Endothelial cell of umbilical vein (primary cell): ENCODE results near the gene CAMK2D. TPM values are rescaled to one million over a fixed set of nuclear protein-coding genes. Genes with fewer than 3 reads are reported as not detected.

Source experiments
- BruUV-seq: library from RNA; stranded (reverse); fragments of 400-500 nt; replicated peaks from 2 replicates; lab custom pipeline; 2021; lab: Mats Ljungman, UMichigan
- CTCF ChIA-PET: fragments of 300-600, 350-600 bp; sonication (Branson Sonifier 250); formaldehyde crosslinking; loops from one replicate; lab custom pipeline; 2021; ENCODE audit warnings: antibody characterized with exemption, inconsistent platforms; lab: Charles Lee
- POLR2A ChIA-PET: fragments of 300-600, 350-600 bp; sonication (Branson Sonifier 250); formaldehyde crosslinking; loops from one replicate; lab custom pipeline; 2021; ENCODE audit warnings: antibody characterized with exemption, inconsistent platforms; lab: Charles Lee
- DNase-seq: peaks from one replicate; pipeline ENCODE4 v3.0.0-alpha.2; 2011; ENCODE audit warnings: low read depth, low spot score
- FAIRE-seq: peaks from 2 replicates; lab custom pipeline; 2011; peaks lifted over from hg19 to GRCh38; lab: Jason Lieb, UNC
- H2AFZ ChIP-seq: 2 replicates; pipeline ENCODE4 v1.6.0; 2012; ENCODE audit warnings: low read depth, low read length, control low read depth, inconsistent platforms
- H3K27ac ChIP-seq: 2 replicates; pipeline ENCODE4 v1.5.1; 2011; ENCODE audit warnings: low read depth, mild to moderate bottlenecking, control low read depth, low read length, moderate library complexity; ENCODE audit not compliant: insufficient read depth
- H3K27me3 ChIP-seq, 2 experiments: 2 replicates each; pipeline versions ENCODE4 v1.6.0 to v1.6.1; 2011; ENCODE audit warnings: low read length in 2 of 2, mixed read lengths in 1 of 2; ENCODE audit not compliant: control insufficient read depth in 2 of 2, insufficient read depth in 2 of 2
- H3K36me3 ChIP-seq, 2 experiments: 2 replicates in 1 of 2; 3 replicates in 1 of 2; pipeline ENCODE4 v1.5.1; 2011; ENCODE audit warnings: low read length in 2 of 2, mild to moderate bottlenecking in 1 of 2, moderate library complexity in 1 of 2; ENCODE audit not compliant: control insufficient read depth in 2 of 2, insufficient read depth in 2 of 2; ENCODE audit errors: extremely low read depth in 1 of 2
- H3K4me1 ChIP-seq: 3 replicates; pipeline ENCODE4 v1.5.1; 2011; ENCODE audit warnings: mild to moderate bottlenecking, low read length; ENCODE audit not compliant: control insufficient read depth, insufficient read depth; ENCODE audit errors: extremely low read depth
- H3K4me2 ChIP-seq: 2 replicates; pipeline ENCODE4 v1.6.1; 2011; ENCODE audit warnings: low read length, control low read depth, mixed read lengths; ENCODE audit not compliant: insufficient read depth
- H3K4me3 ChIP-seq, 3 experiments: fragments of 200-600 bp in 1 of 3; sonication (generic), shearing (Covaris generic) in 1 of 3; replicated peaks in 1 of 3; 2 replicates each; pipeline ENCODE4 v1.5.1; 2011 to 2016; ENCODE audit warnings: control low read depth in 3 of 3, low read length in 3 of 3, mild to moderate bottlenecking in 2 of 3, inconsistent platforms in 1 of 3, low read depth in 1 of 3, moderate library complexity in 1 of 3; ENCODE audit not compliant: insufficient read depth in 1 of 3
- H3K79me2 ChIP-seq: 2 replicates; pipeline ENCODE4 v1.6.0; 2012; ENCODE audit warnings: low read length, inconsistent platforms; ENCODE audit not compliant: control insufficient read depth, insufficient read depth
- H3K9ac ChIP-seq: replicated peaks from 2 replicates; pipeline ENCODE3; 2011; ENCODE audit warnings: low read length, control low read depth; ENCODE audit not compliant: insufficient read depth; ENCODE audit errors: extremely low read depth
- H3K9me1 ChIP-seq: replicated peaks from 3 replicates; pipeline ENCODE4 v1.6.0; 2011; ENCODE audit warnings: mild to moderate bottlenecking, low read length; ENCODE audit not compliant: control insufficient read depth, insufficient read depth; ENCODE audit errors: extremely low read depth
- H3K9me3 ChIP-seq: replicated peaks from 2 replicates; pipeline ENCODE4 v1.5.1; 2012; ENCODE audit warnings: low read length, inconsistent platforms; ENCODE audit not compliant: control insufficient read depth, insufficient read depth
- H4K20me1 ChIP-seq: replicated peaks from 2 replicates; pipeline ENCODE3; 2011; ENCODE audit warnings: mild to moderate bottlenecking, low read length; ENCODE audit not compliant: control insufficient read depth, insufficient read depth; ENCODE audit errors: extremely low read depth
- EZH2 ChIP-seq: IDR thresholded peaks from 2 replicates; pipeline ENCODE4 v1.6.1; 2012; ENCODE audit warnings: borderline replicate concordance, low read depth, mild to moderate bottlenecking, moderate library complexity, low read length, inconsistent platforms; ENCODE audit not compliant: severe bottlenecking
- FOS ChIP-seq: IDR thresholded peaks from 2 replicates; pipeline ENCODE4 v1.6.1; 2011; ENCODE audit warnings: mild to moderate bottlenecking, low read length, moderate library complexity, borderline replicate concordance; ENCODE audit not compliant: insufficient read depth
- JUN ChIP-seq: IDR thresholded peaks from 2 replicates; pipeline ENCODE4 v1.6.1; 2011; ENCODE audit warnings: borderline replicate concordance, low read depth; ENCODE audit not compliant: insufficient read length, insufficient read depth
- dilution Hi-C: fragments of 300-500 bp; cut with MboI; formaldehyde crosslinking; loops from one replicate; pipeline ENCODE4 v1.15.0; 2019; ENCODE audit warnings: low sequenced_read_pairs; ENCODE audit not compliant: extremely low pct_ligation_motif_present
- intact Hi-C: fragments of 100-400 bp; cut with micrococcal nuclease; formaldehyde crosslinking; loops from one replicate; pipeline ENCODE4 v1.10.0; 2022
- polyA plus RNA-seq, 4 experiments: library from polyadenylated mRNA; depleted of rRNA in 3 of 4; stranded (reverse) in 3 of 4; unstranded in 1 of 4; fragments of >200 nt; gene quantifications; 2 replicates each; pipeline versions ENCODE4 v1.2.1 to v1.2.3, GENCODE V29; 2011 to 2012; ENCODE audit warnings: missing spikeins in 1 of 4
- total RNA-seq: library from RNA; stranded (reverse); gene quantifications from 2 replicates; pipeline ENCODE4 v1.2.3, GENCODE V29; 2021
- TF ChIP-seq, protein P1 (sequence below), 2 donors: IDR thresholded peaks; 1 replicate in 1 of 2; 2 replicates in 1 of 2; pipeline ENCODE4 v1.5.1; 2011; ENCODE audit warnings: low read length in 2 of 2, mild to moderate bottlenecking in 2 of 2, moderate library complexity in 2 of 2, control low read depth in 1 of 2, inconsistent platforms in 1 of 2, low read depth in 1 of 2; ENCODE audit not compliant: insufficient read depth in 1 of 2; ENCODE audit errors: extremely low read depth in 1 of 2

CAMK2D gene
- total and polyA plus RNA-seq, 2 donors (not counting 3 experiments of a cell fraction or from before 2014, with no cell fraction given) = 10.4 to 30.7 TPM

DNA sequence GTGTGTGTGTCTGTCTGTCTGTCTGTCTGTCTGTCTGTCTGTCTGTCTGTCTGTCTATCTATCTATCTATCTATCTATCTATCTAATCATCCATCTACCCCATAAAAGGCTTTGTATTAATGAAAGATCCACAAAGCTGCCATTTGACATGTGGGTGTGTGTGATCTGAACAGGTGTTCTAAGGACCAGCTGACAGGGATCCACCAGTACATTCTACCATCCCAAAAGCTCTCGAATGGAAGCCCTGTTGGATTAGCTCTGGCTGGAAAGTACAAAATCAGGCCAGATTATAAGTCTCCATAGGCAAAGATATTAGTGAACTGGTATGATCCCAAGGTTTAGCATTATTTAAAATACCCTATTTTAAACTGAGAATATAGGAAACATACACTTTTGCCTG is 299.3 kb downstream of the CAMK2D start:
- no peak for DNase-seq
- Histone ChIP-seq H3K4me2 (no peak overlapping the region), H3K79me2 (no peaks in the 10 kb centered on the region), H3K27me3 (no peaks in the 10 kb centered on the region), H3K9me3 (no peaks in the 10 kb centered on the region), H2AFZ (no peak overlapping the region), H3K9me1 (no peaks in the 10 kb centered on the region), H3K4me1 (peaks cover 8% of the 10 kb centered on the region), H3K36me3 (peaks cover 0 to 3% of the 10 kb centered on the region in 2 experiments), H3K9ac (no peak overlapping the region), H3K4me3 (no peak overlapping the region), H3K27ac (no peak overlapping the region), H4K20me1 (no peaks in the 10 kb centered on the region)
- no TSS peak for BruUV-seq
- no peak for FAIRE-seq
- POLR2A ChIA-PET = interaction anchor here (0.7 to 0.9 kb wide), 2 partner anchors 9 to 19 kb away, joined by 3 to 5 read pairs; no protein-coding TSS in a partner anchor
- intact Hi-C loops = loop anchor here (10.0 kb wide), 1 partner anchor 613 kb away; no protein-coding TSS in a partner anchor
- CTCF ChIA-PET = no interaction called here
- TF ChIP-seq FOS = no peak
- TF ChIP-seq JUN = no peak
- TF ChIP-seq EZH2 = no peak
- dilution Hi-C loops = no loop called here

DNA sequence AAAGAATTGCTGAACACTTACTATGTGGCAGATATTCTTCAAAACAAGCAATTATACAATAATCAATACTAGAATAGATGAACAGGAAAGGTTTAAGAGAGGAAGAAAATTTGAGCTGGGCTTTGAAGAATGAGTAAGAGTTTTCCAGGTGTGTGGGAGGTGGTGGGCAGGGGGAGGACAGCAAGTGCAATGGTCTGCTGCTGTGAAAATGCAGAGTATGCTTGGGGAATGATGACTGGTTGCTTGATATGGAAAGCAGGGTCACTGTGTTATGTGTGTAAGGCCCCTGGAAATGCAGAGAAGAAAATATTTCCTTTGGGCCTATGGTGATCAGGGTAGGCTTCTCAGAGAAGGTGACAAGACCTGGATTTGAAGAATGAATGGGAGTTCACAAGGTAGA is 300.3 kb downstream of the CAMK2D start:
- Histone ChIP-seq H3K4me2 (no peak overlapping the region), H3K9me3 (no peaks in the 10 kb centered on the region), H3K4me1 (no peaks in the 10 kb centered on the region), H3K9ac (no peak overlapping the region), H3K36me3 (peaks cover 0 to 3% of the 10 kb centered on the region in 2 experiments), H3K27ac (no peak overlapping the region), H3K4me3 (no peak overlapping the region), H3K9me1 (no peaks in the 10 kb centered on the region), H4K20me1 (no peaks in the 10 kb centered on the region), H2AFZ (no peak overlapping the region), H3K27me3 (no peaks in the 10 kb centered on the region), H3K79me2 (no peaks in the 10 kb centered on the region)
- CTCF ChIA-PET = no interaction called here
- intact Hi-C loops = loop anchor here (10.0 kb wide), 1 partner anchor 614 kb away; no protein-coding TSS in a partner anchor
- FAIRE-seq = no peak
- POLR2A ChIA-PET = no interaction called here
- no peak for DNase-seq
- TF ChIP-seq, protein P1, sequence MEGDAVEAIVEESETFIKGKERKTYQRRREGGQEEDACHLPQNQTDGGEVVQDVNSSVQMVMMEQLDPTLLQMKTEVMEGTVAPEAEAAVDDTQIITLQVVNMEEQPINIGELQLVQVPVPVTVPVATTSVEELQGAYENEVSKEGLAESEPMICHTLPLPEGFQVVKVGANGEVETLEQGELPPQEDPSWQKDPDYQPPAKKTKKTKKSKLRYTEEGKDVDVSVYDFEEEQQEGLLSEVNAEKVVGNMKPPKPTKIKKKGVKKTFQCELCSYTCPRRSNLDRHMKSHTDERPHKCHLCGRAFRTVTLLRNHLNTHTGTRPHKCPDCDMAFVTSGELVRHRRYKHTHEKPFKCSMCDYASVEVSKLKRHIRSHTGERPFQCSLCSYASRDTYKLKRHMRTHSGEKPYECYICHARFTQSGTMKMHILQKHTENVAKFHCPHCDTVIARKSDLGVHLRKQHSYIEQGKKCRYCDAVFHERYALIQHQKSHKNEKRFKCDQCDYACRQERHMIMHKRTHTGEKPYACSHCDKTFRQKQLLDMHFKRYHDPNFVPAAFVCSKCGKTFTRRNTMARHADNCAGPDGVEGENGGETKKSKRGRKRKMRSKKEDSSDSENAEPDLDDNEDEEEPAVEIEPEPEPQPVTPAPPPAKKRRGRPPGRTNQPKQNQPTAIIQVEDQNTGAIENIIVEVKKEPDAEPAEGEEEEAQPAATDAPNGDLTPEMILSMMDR (IDR thresholded peaks at IDR 0.05; ENCODE audit: extremely low read depth in 1 of 2, insufficient read depth in 1 of 2, low read depth in 1 of 2, low read length in 2 of 2) = no peak
- BruUV-seq = no TSS peak
- dilution Hi-C loops = no loop called here
